GM12878 (cell line): ENCODE measurements around the gene SNCAIP. TPM values are rescaled to one million over a fixed set of nuclear protein-coding genes. Genes with fewer than 3 reads are reported as not detected.

Experiments used
- ATAC-seq: fragments of 200-7000 bp; cut with Tn5 transposase; 3 replicates; pipeline ENCODE4 v1.9.1; 2020; ENCODE audit warnings: mild to moderate bottlenecking, moderate library complexity
- BruUV-seq: library from RNA; stranded (reverse); fragments of 400-500 nt; replicated peaks from 2 replicates; lab custom pipeline; 2021; lab: Mats Ljungman, UMichigan
- CTCF ChIA-PET: fragments of 300-600 bp; sonication (Branson Sonifier 250); formaldehyde crosslinking; extraction: SDS; loops from one replicate; lab custom pipeline; 2021; ENCODE audit warnings: inconsistent platforms; lab: Yijun Ruan, JAX
- POLR2A ChIA-PET: fragments of 350-600 bp; formaldehyde crosslinking; extraction: SDS; loops from one replicate; lab custom pipeline; 2021; ENCODE audit warnings: inconsistent platforms; lab: Charles Lee
- RAD21 ChIA-PET: fragments of 300-600 bp; sonication (Branson Sonifier 250); formaldehyde crosslinking; loops from one replicate; lab custom pipeline; 2023; ENCODE audit warnings: antibody characterized with exemption; ENCODE audit not compliant: unreplicated experiment; lab: Charles Lee
- SMC1A ChIA-PET: fragments of 300-600 bp; sonication (Branson Sonifier 250); formaldehyde crosslinking; loops from one replicate; lab custom pipeline; 2023; ENCODE audit not compliant: unreplicated experiment, uncharacterized antibody; lab: Charles Lee
- DNase-seq: peaks from one replicate; pipeline ENCODE4 v3.0.0-alpha.2; 2011; ENCODE audit warnings: low read depth, low spot score
- FAIRE-seq: peaks from 3 replicates; lab custom pipeline; 2011; peaks lifted over from hg19 to GRCh38; lab: Jason Lieb, UNC
- H2AFZ ChIP-seq: 2 replicates; pipeline ENCODE4 v1.6.0; 2011; ENCODE audit warnings: low read depth, low read length, control low read depth; ENCODE audit not compliant: control insufficient read depth
- H3K27ac ChIP-seq: 2 replicates; pipeline ENCODE4 v1.5.1; 2011; ENCODE audit warnings: control low read depth; ENCODE audit not compliant: control insufficient read depth, insufficient read depth
- H3K27me3 ChIP-seq, 2 experiments: replicated peaks in 1 of 2; 2 replicates each; pipeline versions ENCODE4 v1.6.0 to v1.6.1; 2011; ENCODE audit warnings: low read length in 1 of 2; ENCODE audit not compliant: control insufficient read depth in 2 of 2, insufficient read depth in 2 of 2
- H3K36me3 ChIP-seq, 2 experiments: 2 replicates each; pipeline ENCODE4 v1.5.1; 2011; ENCODE audit warnings: low read length in 1 of 2; ENCODE audit not compliant: control insufficient read depth in 2 of 2, insufficient read depth in 2 of 2
- H3K4me1 ChIP-seq: 2 replicates; pipeline ENCODE4 v1.6.1; 2011; ENCODE audit warnings: mild to moderate bottlenecking, low read length, moderate library complexity, mixed read lengths; ENCODE audit not compliant: control insufficient read depth, insufficient read depth
- H3K4me2 ChIP-seq: 2 replicates; pipeline ENCODE4 v1.6.0; 2011; ENCODE audit warnings: control low read depth; ENCODE audit not compliant: control insufficient read depth, insufficient read depth
- H3K4me3 ChIP-seq: fragments of 200-600 bp; sonication (generic); 2 replicates; pipeline ENCODE4 v1.5.1; 2016
- H3K79me2 ChIP-seq: 2 replicates; pipeline ENCODE4 v1.6.0; 2011; ENCODE audit warnings: low read length; ENCODE audit not compliant: control insufficient read depth, insufficient read depth
- H3K9ac ChIP-seq: 2 replicates; pipeline ENCODE4 v1.8.0; 2011; ENCODE audit warnings: low read length, control low read depth, mixed read lengths; ENCODE audit not compliant: control insufficient read depth, insufficient read depth
- H3K9me3 ChIP-seq: replicated peaks from 3 replicates; pipeline ENCODE4 v1.5.1; 2011; ENCODE audit warnings: mild to moderate bottlenecking, low read length; ENCODE audit not compliant: control insufficient read depth, insufficient read depth
- H4K20me1 ChIP-seq: 2 replicates; pipeline ENCODE4 v1.6.0; 2011; ENCODE audit not compliant: control insufficient read depth, insufficient read depth
- BCL11A ChIP-seq: IDR thresholded peaks from 2 replicates; pipeline ENCODE4 v1.6.1; 2011; ENCODE audit warnings: low read depth, low read length
- BCL3 ChIP-seq: IDR thresholded peaks from 2 replicates; pipeline ENCODE4 v1.6.1; 2011; ENCODE audit warnings: borderline replicate concordance, low read depth, mild to moderate bottlenecking, moderate library complexity, low read length; ENCODE audit not compliant: insufficient read depth, poor library complexity, severe bottlenecking
- SMAD5 ChIP-seq: IDR thresholded peaks from 2 replicates; pipeline ENCODE4 v1.6.1; 2016; ENCODE audit warnings: antibody characterized with exemption, low read depth
- WGBS: methylation state at CpG from one replicate; pipeline ENCODE4 v1.1.6; 2016; ENCODE audit warnings: low lambda C conversion rate; ENCODE audit not compliant: insufficient replicate concordance, insufficient coverage; ENCODE audit errors: missing lambda C conversion rate; 5-methylcytosine and 5-hydroxymethylcytosine counted together
- in situ Hi-C: fragments of 300-500 bp; cut with MboI; formaldehyde crosslinking; loops from 9 replicates; pipeline ENCODE4 v1.14.3; 2018; ENCODE audit warnings: mixed read lengths
- intact Hi-C: fragments of 100-400 bp; cut with micrococcal nuclease; formaldehyde crosslinking; loops from one replicate; pipeline ENCODE4 v1.14.2; 2022; ENCODE audit not compliant: unreplicated experiment
- polyA plus RNA-seq, 11 experiments: library from polyadenylated mRNA; depleted of rRNA in 4 of 11; unstranded in 6 of 11; stranded (reverse) in 5 of 11; fragments of >200 nt; fragmentation: Nextera tagmentation in 4 of 11; fragmentation: Illumina TruSeq in 1 of 11; extraction: Ambion mirVana in 4 of 11; extraction: Trizol in 1 of 11; gene quantifications; 1 replicate in 1 of 11; 2 replicates in 10 of 11; pipeline versions ENCODE4 v1.2.1 to v1.2.3, GENCODE V29; 2011 to 2016; ENCODE audit warnings: inconsistent platforms in 2 of 11, missing spikeins in 2 of 11, low read depth in 1 of 11
- total RNA-seq, 4 experiments: library from RNA; depleted of rRNA in 3 of 4; stranded (reverse); fragments of >200 nt in 3 of 4; fragmentation: Illumina TruSeq in 1 of 4; extraction: Trizol in 1 of 4; gene quantifications; 2 replicates each; pipeline versions ENCODE4 v1.2.1 to v1.2.3, GENCODE V29; 2013 to 2021
- TF ChIP-seq, protein P1 (sequence below): fragments of 450-650 bp; IDR thresholded peaks from 2 replicates; pipeline ENCODE4 v1.6.1; 2016; ENCODE audit warnings: mild to moderate bottlenecking

The SNCAIP gene
- total and polyA plus RNA-seq, 10 of the 15 experiments (the other 5 are each of a cell fraction or from before 2014, with no cell fraction given) = 0.03 to 0.62 (median 0.16) TPM; not detected in 1

DNA sequence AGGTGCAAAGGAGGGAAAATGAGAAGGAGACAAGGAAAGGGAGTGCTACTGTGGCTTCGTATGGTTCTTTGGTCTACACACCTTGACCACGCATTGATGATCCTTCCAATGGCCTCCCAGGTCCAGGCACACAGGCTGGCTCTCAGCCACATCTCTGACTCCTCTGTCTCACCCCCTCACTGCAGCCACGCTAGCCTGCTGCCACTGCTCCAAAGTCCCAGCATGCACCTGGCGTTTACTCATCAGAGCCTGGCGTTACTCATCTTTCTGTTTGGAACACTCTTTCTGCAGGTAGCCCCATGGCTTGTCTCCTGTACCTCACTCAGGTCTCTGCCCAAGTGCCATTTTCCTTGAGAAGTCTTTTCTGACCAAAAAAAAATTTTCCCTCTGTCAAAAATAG is 195.5 kb downstream of the SNCAIP start:
- ChIA-PET RAD21 (no interaction called here), SMC1A (interaction anchor here (1.1 kb wide), 1 partner anchor 10 kb away, joined by 3 read pairs; no protein-coding TSS in a partner anchor), POLR2A (no interaction called here), CTCF (interaction anchor here (1.2 to 1.6 kb wide), 3 partner anchors 9 to 1103 kb away, joined by 3 to 4 read pairs (median 4); no protein-coding TSS in a partner anchor)
- Histone ChIP-seq H3K9me3 (no peaks in the 10 kb centered on the region), H3K9ac (no peak overlapping the region), H3K27ac (no peak overlapping the region), H3K79me2 (no peaks in the 10 kb centered on the region), H3K36me3 (no peaks in the 10 kb centered on the region), H3K27me3 (no peaks in the 10 kb centered on the region), H3K4me3 (no peak overlapping the region), H3K4me1 (no peaks in the 10 kb centered on the region), H3K4me2 (no peak overlapping the region), H2AFZ (no peak overlapping the region), H4K20me1 (no peaks in the 10 kb centered on the region)
- 47% methylated on average over 5 of the region's 5 CpGs for WGBS
- TF ChIP-seq, protein P1, sequence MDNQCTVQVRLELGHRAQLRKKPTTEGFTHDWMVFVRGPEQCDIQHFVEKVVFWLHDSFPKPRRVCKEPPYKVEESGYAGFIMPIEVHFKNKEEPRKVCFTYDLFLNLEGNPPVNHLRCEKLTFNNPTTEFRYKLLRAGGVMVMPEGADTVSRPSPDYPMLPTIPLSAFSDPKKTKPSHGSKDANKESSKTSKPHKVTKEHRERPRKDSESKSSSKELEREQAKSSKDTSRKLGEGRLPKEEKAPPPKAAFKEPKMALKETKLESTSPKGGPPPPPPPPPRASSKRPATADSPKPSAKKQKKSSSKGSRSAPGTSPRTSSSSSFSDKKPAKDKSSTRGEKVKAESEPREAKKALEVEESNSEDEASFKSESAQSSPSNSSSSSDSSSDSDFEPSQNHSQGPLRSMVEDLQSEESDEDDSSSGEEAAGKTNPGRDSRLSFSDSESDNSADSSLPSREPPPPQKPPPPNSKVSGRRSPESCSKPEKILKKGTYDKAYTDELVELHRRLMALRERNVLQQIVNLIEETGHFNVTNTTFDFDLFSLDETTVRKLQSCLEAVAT = no peak
- TF ChIP-seq BCL11A (no peak), SMAD5 (no peak), BCL3 (no peak)
- no peak for ATAC-seq
- no TSS peak for BruUV-seq
- intact Hi-C loops (no loop called here), in situ Hi-C loops (loop anchor here (10.0 to 25.0 kb wide), 2 partner anchors 857 to 1105 kb away; no protein-coding TSS in a partner anchor)
- DNase-seq = no peak
- no peak for FAIRE-seq
